ENCODE measurements around the gene FCHO2.
"Not testable (repeated sequence)": the region's sequence is repeated elsewhere in the genome, so short reads cannot be mapped to it uniquely, and the experiment has no call there.

The FCHO2 gene

DNA sequence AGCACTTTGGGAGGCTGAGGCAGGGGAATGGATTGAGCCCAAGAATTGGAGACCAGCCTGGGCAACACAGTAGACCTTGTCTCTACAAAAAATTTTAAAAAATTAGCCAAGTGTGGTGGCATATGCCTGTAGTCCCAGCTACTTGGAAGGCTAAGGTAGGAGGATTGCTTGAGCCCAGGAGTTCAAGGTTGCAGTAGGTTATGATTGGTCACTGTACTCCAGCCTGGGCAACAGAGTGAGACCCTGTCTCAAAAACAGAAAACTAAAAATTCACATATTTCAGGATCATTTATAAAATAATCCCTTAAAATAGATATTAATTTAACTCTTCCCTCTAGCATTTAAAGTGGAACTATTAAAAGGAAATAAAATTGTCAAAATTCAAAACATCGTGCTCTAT lies 3.4 kb downstream of the FCHO2 start:
- H3K27ac ChIP-seq: no peak overlapping the region
- TF ChIP-seq CTCF (IDR thresholded peaks at IDR 0.05; ENCODE audit: low read depth, low read length, missing control alignments): no peak
- H3K36me3 ChIP-seq (replicated peaks): no peaks in the 10 kb centered on the region
- in situ Hi-C loops (cut with HindIII; ENCODE audit: low pct_ligation_motif_present, low sequenced_read_pairs): no loop called here
- no peak overlapping the region for H3K4me3 ChIP-seq (ENCODE audit: low read depth, low read length)
- no peaks in the 10 kb centered on the region for H3K27me3 ChIP-seq (replicated peaks)
- no peak for DNase-seq

DNA sequence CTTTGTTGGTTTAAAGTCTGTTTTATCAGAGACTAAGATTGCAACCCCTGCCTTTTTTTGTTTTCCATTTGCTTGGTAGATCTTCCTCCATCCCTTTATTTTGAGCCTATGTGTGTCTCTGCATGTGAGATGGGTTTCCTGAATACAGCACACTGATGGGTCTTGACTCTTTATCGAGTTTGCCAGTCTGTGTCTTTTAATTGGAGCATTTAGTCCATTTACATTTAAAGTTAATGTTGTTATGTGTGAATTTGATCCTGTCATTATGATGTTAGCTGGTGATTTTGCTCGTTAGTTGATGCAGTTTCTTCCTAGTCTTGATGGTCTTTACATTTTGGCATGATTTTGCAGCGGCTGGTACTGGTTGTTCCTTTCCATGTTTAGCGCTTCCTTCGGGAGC lies 18.6 kb downstream of the FCHO2 start:
- H3K36me3 ChIP-seq (replicated peaks); H3K27ac ChIP-seq; H3K4me3 ChIP-seq (ENCODE audit: low read depth, low read length); DNase-seq; in situ Hi-C loops (cut with HindIII; ENCODE audit: low pct_ligation_motif_present, low sequenced_read_pairs); H3K27me3 ChIP-seq (replicated peaks): not testable (repeated sequence)

GRCh38 chr5:72976810-72977209 lies 21.0 kb downstream of the FCHO2 start:
- H3K27me3 ChIP-seq (replicated peaks); DNase-seq; H3K4me3 ChIP-seq (ENCODE audit: low read depth, low read length); in situ Hi-C loops (cut with HindIII; ENCODE audit: low pct_ligation_motif_present, low sequenced_read_pairs); H3K36me3 ChIP-seq (replicated peaks); H3K27ac ChIP-seq: not testable (repeated sequence)

- no peak for DNase-seq
- TF ChIP-seq CTCF (IDR thresholded peaks at IDR 0.05; ENCODE audit: low read depth, low read length, missing control alignments): no peak
- Histone ChIP-seq H3K27ac (no peak overlapping the region), H3K4me3 (ENCODE audit: low read depth, low read length) (no peak overlapping the region), H3K27me3 (replicated peaks) (no peaks in the 10 kb centered on the region), H3K36me3 (replicated peaks) (no peaks in the 10 kb centered on the region)
- in situ Hi-C loops (cut with HindIII; ENCODE audit: low pct_ligation_motif_present, low sequenced_read_pairs): no loop called here
These were observed 29.9 kb downstream of the FCHO2 start for GRCh38 chr5:72985719-72986118.

DNA sequence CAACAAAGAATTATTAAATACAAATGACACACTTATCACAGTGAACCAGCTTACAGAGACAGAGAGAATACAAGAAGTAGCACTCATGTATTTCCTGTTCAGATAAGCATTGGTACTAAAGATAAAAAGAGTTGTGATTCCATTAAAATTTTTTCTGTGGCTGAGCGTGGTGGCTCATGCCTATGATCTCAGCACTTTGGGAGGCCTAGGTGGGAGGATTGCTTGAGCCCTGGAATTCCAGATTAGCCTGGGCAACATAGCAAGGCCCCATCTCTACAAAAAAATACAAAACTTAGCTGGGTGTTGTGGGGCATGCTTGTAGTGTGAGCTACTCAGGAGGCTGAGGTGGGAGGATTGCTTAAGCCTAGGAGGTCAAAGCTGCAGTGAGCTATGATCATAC lies 32.9 kb downstream of the FCHO2 start:
- in situ Hi-C loops (cut with HindIII; ENCODE audit: low pct_ligation_motif_present, low sequenced_read_pairs): no loop called here
- no peak overlapping the region for H3K4me3 ChIP-seq (ENCODE audit: low read depth, low read length)
- H3K27ac ChIP-seq: no peak overlapping the region
- TF ChIP-seq CTCF (IDR thresholded peaks at IDR 0.05; ENCODE audit: low read depth, low read length, missing control alignments): no peak
- H3K36me3 ChIP-seq (replicated peaks): no peaks in the 10 kb centered on the region
- peak; percentile 68 for DNase-seq
- no peaks in the 10 kb centered on the region for H3K27me3 ChIP-seq (replicated peaks)

GRCh38 chr5:72991394-72991793 lies 35.6 kb downstream of the FCHO2 start:
- H3K36me3 ChIP-seq (replicated peaks): peaks cover 2% of the 10 kb centered on the region
- TF ChIP-seq CTCF (IDR thresholded peaks at IDR 0.05; ENCODE audit: low read depth, low read length, missing control alignments): no peak
- no peak for DNase-seq
- no peak overlapping the region for H3K27ac ChIP-seq
- no peak overlapping the region for H3K4me3 ChIP-seq (ENCODE audit: low read depth, low read length)
- H3K27me3 ChIP-seq (replicated peaks): no peaks in the 10 kb centered on the region
- in situ Hi-C loops (cut with HindIII; ENCODE audit: low pct_ligation_motif_present, low sequenced_read_pairs): no loop called here

DNA sequence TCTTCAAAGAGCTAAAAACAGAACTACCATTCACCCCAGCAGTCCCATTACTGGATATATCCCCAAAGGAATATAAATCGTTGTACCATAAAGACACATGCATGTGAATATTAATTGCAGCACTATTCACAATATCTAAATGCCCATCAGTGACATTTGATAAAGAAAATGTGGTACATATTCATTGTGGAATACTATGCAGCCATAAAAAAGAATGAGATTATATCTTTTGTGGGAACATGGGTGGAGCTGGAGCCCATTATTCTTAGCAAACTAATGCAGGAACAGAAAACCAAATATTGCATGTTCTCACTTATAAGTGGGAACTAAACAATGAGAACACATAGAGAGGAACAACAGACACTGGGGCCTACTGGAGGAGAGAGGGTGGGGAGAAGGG lies 38.7 kb downstream of the FCHO2 start:
- H3K36me3 ChIP-seq (replicated peaks): peaks cover 9% of the 10 kb centered on the region
- in situ Hi-C loops (cut with HindIII; ENCODE audit: low pct_ligation_motif_present, low sequenced_read_pairs): no loop called here
- TF ChIP-seq CTCF (IDR thresholded peaks at IDR 0.05; ENCODE audit: low read depth, low read length, missing control alignments): no peak

More for the DNA sequence above, 38.7 kb downstream of the FCHO2 start:
- no peaks in the 10 kb centered on the region for H3K27me3 ChIP-seq (replicated peaks)
- H3K27ac ChIP-seq: no peak overlapping the region
- no peak for DNase-seq
- H3K4me3 ChIP-seq (ENCODE audit: low read depth, low read length): no peak overlapping the region
